Astrocyte of the cerebellum (primary cell): ENCODE results near the gene NXPH2.

Source experiments
- DNase-seq: peaks from one replicate; pipeline ENCODE4 v3.0.0-alpha.2; 2011; ENCODE audit warnings: low read depth
- H3K4me3 ChIP-seq: 2 replicates; pipeline ENCODE4 v1.5.1; 2011; ENCODE audit warnings: mild to moderate bottlenecking, low read depth, low read length, moderate library complexity
- CTCF ChIP-seq: IDR thresholded peaks from 2 replicates; pipeline ENCODE4 v1.5.1; 2012; ENCODE audit warnings: low read length, low read depth, moderate library complexity, mild to moderate bottlenecking; ENCODE audit errors: missing control alignments
- in situ Hi-C: cut with HindIII; loops from 2 replicates; pipeline ENCODE4 v1.10.0; 2017; ENCODE audit warnings: low sequenced_read_pairs

The NXPH2 gene

GRCh38 chr2:138689705-138690104, 90.5 kb downstream of the NXPH2 start:
- in situ Hi-C loops = no loop called here
- DNase-seq = no peak
- H3K4me3 ChIP-seq = no peak overlapping the region
- no peak for TF ChIP-seq CTCF

- in situ Hi-C loops = no loop called here
- no peak for TF ChIP-seq CTCF
- H3K4me3 ChIP-seq = no peak overlapping the region
- no peak for DNase-seq
Observed at GRCh38 chr2:138682163-138682562, 98.0 kb downstream of the NXPH2 start.

- TF ChIP-seq CTCF = no peak
- in situ Hi-C loops = no loop called here
- H3K4me3 ChIP-seq = no peak overlapping the region
- DNase-seq = no peak
Observed at GRCh38 chr2:138677221-138677620, 103.0 kb downstream of the NXPH2 start.

- DNase-seq = no peak
- no peak overlapping the region for H3K4me3 ChIP-seq
- in situ Hi-C loops = no loop called here
- TF ChIP-seq CTCF = no peak
Observed at GRCh38 chr2:138676619-138677021, 103.6 kb downstream of the NXPH2 start.

GRCh38 chr2:138671566-138671965, 108.6 kb downstream of the NXPH2 start:
- TF ChIP-seq CTCF = no peak
- no peak for DNase-seq

GRCh38 chr2:138670734-138671133, 109.5 kb downstream of the NXPH2 start:
- no peak for TF ChIP-seq CTCF
- DNase-seq = no peak
- in situ Hi-C loops = no loop called here
- H3K4me3 ChIP-seq = no peak overlapping the region

More at GRCh38 chr2:138671566-138671965, 108.6 kb downstream of the NXPH2 start:
- no peak overlapping the region for H3K4me3 ChIP-seq
- in situ Hi-C loops = no loop called here

GRCh38 chr2:138665937-138666336, 114.3 kb downstream of the NXPH2 start:
- no peak for TF ChIP-seq CTCF
- in situ Hi-C loops = no loop called here
- no peak for DNase-seq
- no peak overlapping the region for H3K4me3 ChIP-seq
